Non-pigmented ciliary epithelial cell (primary cell): ENCODE measurements around the gene MAT2B.

Experiments
- DNase-seq: peaks from one replicate; pipeline ENCODE4 v3.0.0-alpha.2; 2010; ENCODE audit warnings: low read depth

The MAT2B gene

DNA sequence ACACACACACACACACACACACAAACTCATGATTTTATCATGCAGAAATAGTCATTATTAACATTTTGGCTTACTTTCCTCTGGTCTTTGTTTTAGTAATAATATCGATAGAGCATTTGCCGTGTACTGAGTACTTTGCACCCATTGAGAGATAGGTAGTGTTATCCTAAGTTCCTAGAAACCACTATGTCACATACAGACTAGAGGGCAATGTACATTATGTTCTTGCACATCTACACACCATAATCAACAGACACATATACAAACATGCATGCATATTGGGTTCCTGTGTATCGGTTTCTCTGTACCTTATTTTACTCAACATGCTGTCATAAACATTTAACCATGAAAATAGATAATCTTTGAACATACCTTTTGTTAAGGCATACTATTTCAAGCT lies 45.7 kb downstream of the MAT2B start:
- DNase-seq = no peak

DNA sequence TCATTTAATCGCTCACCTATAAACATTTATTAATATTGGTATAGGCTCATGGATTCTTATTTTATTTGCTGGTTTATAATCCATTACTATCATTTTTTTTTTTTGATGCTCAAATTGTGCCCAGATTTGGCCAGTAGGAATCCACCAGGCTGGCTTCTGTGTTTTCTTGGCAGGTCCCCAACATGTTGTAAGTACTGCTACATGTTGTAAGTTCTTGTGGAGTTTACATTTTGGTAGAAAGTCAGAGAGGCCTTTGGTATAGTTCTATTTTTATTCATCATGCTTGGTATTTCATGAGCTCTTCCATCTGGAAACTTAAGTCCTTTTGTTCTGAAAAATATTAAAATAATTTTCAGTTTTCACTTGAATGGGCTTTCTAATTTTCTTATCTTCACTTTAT lies 47.1 kb downstream of the MAT2B start:
- no peak for DNase-seq

DNA sequence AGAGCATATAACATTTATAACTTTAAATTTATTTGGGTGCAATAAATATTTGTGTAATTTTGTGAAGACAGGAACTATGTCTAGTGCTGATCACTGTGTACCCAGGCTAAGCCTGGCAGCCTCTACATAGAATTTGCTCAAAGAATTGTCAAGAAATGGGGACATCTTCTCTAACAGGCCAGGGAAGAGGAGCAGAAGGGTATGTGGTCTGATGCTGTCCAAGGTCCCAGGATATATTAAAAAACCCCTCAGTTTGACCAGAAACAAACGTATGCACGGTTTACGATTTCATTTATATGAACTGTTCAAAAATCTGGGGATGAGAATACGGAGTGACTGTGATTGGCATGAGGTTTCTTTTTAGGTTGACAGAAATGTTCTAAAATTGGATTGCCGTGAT lies 55.9 kb downstream of the MAT2B start:
- no peak for DNase-seq

DNA sequence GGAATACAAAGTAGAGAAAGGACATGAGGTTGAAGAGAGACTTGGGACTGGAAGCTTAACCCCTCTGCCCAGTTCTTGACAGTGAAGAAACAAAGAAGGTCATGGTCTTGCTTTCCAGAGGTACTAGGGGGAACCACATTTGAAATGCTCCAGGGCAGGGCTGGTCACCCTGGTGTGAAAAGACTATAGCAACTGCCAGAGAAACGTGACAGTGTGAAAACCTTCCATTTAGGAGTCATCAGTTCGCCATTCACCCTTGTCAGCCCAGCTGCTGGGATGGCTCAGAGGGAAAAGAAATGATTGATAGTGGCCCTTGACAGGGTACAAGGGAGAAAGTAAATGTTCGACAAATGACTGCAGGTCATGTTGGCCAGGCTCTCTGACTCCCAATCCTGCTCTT lies 56.7 kb downstream of the MAT2B start:
- no peak for DNase-seq

DNA sequence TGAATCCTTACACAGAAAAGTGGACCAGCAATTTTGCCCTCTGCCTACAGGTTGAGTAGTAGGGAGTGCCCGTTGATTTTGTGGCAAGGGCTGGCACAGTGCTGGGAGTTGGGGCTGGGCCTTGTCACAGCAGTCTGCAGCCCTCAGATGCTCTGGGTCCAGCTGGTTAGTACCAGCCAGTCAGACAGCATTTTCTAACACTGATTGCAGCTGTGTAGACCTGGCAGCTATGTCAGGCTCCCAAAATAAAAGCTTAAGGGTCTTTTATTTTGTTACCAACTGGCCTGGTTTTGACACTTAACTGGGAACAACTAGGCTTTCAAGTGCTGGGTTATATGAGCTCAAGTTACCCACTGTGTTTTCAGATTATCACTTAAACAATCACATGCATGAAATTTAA lies 57.7 kb downstream of the MAT2B start:
- no peak for DNase-seq

DNA sequence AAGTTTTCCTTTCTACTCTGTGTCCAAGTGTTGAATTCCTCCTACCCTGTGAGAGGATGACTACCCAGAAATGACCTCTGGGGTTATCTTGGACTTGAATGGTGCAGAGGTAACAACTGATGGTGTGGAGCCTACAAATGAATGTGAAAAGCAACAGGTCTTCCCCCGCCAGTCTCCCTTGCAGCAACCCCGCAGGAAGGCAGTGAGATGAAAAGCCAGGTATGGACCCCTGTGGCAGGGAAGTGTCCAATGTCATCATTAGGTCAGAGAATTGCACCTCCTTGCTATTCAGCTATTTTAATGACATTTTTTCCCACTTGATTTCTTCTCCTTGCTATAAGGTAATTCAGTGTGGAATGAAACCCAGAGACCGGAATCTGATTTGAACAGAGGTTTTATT lies 58.5 kb downstream of the MAT2B start:
- DNase-seq = no peak

DNA sequence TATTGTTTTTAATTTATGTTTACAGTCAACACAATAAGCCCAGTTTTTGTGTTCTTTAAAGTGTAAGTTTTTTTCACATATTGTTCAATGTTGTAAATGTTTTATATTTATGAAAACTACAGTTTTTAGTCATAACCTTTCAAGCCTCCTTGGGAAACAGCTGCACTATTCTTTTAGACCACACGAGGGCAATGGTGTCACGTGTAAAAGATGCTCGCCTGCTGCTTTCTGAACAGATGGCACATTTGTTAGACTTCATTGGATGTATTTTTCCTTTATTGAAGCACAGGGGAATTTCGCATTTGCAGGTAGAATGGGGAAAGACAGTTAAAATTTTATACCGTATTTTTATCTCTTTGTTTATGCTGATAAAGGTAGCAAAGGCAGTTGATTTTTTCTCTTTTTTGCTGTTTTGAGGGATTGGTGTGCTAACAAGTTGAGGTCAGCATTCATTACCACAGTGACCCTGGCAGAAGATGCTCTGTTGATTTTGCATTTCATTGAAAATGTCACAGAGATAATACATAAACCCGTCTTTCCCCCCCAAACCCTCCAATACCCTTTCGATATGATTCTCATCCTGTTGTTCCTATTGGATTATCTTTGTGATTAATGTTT lies 59.0 kb downstream of the MAT2B start:
- DNase-seq = no peak

DNA sequence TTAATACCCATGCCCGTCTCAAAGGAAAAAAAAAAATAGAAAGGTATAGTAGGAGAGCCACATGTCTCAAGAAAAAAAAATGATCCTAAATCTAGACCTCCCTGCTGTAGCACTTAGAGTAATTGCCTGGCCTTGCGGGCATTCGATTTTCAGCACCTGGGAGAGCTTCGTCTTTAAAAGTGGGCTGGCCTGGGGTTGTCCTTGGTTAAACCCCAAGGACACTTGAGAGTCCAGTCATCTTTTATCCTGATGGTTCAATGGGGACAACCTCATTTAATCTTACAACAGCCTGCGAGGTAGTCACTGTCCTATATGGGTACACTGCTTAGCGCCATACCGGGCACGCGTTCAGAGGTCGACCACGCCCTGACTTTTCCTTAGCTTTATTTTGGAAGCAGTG lies 60.1 kb downstream of the MAT2B start:
- no peak for DNase-seq

DNA sequence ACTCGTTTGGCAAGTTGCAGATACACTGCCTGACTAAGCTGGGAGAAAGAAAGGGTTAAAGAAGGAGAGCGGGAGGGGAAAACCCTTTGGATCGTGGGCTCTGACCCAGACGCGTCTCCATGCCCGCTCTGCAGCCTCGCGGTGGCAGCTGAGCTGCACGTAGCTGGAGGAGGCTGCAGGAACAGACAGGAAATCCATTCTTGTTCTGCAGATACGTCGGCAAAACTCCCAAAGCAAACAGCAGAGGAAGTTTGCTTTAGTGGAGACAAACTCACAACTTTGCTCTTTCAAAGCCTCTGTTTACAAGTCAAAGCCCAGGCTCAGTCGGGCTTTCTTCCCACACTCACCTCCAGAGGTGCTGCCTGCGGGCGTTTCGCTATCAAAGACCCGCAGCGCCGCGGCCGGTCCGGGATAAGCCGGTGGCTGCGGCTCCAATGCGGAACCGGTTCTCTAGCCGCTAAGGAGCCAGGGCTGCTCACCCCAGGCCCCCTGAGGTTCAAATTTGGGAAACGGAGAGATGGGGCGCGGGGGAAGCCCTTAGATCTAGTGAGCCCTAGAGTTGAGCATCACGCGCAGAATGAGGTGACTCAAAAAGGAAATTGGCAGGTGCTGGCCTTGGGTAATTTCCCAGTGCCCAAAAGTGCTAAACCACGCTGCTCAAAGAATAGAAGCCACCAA lies 60.7 kb downstream of the MAT2B start:
- no peak for DNase-seq

DNA sequence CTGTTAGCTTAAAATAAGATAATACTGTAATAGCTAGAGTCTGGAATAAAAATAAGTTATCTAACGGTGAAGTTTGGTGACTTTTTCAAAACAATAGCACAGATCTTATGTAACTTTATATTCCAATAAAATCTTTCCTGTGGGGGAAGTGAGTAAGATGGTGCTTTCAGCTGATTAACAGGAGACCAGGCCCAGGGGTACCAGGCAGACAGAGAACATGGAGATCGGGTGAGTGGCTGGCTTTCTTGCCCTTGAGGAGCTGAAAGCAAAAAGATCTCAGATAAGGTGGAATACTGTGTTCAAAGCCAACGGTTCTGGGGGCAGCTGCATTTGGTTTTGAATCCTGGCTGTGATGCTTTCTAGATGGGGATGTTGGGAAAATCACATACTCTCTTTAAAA lies 61.3 kb downstream of the MAT2B start:
- DNase-seq = no peak

DNA sequence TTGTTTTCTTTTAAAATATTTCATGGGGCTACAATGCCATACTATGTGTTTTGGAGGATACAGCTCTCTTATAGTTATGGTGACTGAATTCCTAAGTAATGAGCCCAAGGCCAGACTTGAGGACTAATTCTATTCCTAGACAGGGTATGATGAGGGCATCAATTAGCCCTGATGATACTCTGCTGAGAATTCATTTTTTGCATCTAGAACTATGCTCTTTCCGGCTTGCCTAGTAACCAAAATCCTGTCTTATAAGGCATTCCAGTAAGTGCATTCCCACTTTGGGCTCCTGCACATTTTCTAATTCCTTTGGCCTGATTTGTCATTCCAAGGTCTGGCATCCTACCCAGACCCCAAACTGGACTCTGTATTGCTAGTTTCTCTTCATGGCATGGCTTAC lies 62.4 kb downstream of the MAT2B start:
- DNase-seq = no peak
